CD4-positive, alpha-beta T cell treated with Interleukin-4 for 1 hour (primary cell): ENCODE results near the gene NBEA.
"Not testable (repeated sequence)": the region's sequence is repeated elsewhere in the genome, so short reads cannot be mapped to it uniquely, and the experiment has no call there.

Experiments
- DNase-seq, 2 donors: peaks; one replicate each; pipeline ENCODE4 v3.0.0-alpha.2; 2020 to 2022

NBEA gene

DNA sequence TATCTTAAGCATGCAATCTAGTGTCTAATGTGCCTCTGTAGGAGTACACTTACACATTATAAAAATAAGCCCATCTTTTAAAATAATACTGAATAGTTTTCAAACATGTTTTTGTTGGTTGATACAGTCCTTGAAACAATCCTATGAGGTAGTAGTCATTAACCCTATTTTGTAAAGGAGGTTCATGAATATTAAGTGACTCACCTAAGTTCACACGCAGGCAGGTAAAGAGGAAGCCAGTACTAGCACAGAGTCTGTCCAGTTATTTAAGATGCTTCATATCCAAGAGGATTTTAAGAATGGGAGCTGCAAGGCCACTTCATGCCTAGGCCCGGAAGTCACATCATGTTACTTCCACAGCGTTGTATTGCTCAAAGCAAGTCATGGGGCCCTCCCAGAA lies 655.4 kb downstream of the NBEA start:
- DNase-seq, result no peak

DNA sequence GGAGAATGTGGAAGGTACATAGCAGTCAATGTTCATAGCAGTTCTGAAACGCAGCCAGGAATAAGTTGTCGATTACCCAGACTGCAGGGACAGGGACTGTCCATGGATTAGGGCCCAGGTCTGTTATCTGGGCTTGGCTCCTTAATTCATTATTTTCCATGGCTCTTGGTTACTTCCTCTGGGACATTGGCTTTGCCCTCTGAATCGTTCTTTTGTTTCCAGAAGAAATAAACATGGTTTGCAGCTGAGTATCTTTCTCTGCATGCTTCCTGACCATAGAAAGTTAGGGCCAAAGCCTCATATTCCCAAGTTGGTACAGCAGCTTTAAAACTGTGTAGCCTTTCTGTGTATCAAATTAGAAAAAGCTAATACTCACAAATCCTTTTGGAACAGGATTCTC lies 656.2 kb downstream of the NBEA start:
- DNase-seq, result no peak

DNA sequence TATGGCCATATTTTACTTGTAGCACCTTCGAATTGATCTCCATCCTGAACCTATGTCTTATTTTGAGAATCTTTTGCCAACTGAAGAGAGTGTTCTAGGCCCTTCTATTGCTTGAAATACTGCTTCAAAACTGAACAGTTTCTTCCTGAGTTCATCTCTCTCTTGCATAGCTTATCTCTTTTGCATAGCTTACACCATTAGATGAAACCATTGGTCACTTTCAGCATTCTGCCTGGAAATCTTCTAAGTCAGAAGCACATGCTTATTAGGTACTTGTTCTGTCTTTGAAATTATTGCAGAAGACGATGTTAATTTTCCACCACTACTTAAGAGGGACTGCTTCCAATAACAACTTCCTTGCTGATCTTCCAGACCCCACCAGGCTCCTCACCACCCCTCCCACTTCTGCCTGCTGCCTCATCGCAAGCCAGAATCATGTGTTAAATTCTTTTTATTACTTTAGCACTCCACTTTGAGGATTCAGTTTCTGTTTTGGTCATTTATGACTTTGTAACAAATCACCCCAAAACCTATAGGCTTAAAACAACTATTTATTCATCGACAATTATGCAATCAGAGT lies 656.8 kb downstream of the NBEA start:
- DNase-seq, result no peak

DNA sequence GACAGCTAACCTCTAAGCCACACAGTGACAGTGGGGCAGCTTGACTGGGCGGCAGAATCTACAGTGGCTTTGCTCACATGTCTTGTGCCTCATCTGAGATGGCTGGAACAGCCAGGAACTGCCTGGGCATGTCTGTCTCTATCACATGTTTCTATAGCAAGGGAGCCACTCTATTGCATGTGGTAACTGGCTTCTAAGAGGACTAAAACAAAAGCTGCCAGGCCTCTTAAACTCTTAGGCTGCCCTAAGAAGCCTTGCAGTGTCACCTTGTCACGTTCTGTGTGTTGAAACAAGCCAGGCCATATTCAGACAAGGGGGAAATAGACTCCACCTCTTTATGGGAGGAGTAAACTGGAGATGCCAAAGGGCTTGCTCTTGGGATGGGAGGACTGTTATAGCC lies 657.3 kb downstream of the NBEA start:
- DNase-seq, result no peak

DNA sequence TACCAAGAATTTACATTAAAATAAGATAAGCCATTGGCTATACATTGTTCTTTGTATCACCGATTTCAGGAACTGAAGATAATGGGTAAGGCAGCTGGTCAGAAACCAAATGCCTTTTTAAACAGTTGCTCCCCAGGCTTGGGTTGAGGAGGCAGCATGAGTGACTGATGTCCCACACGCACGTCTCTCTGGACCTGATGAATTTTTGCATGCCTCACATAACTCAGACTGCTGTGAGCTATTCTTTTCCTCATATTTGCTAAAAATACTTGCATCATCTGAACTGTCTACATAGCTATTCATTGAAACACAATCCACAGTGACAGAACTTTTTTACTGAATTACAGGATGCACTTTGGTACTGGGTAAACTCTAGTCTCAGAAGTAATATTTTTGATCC lies 658.1 kb downstream of the NBEA start:
- DNase-seq, result no peak

DNA sequence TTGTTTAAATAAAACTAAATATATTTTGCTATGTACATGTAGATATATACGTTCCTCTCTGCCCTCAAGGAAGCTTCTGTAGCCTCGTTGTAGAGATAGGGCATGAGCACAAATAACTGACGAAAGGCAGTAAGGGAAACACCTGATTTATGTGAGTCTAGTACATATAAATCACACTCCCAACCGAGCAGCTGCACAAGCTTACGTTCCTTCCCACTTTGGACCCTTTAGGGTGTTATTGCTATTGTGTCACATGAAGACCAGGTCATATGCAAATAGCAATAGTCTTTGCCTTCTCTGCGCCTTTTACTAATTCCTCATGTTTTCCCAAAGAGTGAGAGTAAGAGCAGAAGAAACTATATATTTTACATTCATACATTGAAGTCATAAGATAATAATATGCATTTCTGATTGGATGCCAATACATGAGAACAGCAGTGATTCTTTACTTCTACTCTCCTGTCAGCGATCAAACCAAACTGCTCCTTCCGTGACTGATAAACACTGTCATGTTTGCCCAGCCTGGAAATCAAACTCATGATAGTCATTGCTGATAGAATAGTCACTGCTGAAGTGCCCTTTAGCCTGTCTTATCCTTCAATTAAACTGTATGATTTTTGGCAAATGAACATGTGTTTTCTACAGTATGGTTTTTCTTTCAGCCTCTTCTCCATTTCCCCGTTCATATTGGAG lies 661.7 kb downstream of the NBEA start:
- DNase-seq, result no peak

DNA sequence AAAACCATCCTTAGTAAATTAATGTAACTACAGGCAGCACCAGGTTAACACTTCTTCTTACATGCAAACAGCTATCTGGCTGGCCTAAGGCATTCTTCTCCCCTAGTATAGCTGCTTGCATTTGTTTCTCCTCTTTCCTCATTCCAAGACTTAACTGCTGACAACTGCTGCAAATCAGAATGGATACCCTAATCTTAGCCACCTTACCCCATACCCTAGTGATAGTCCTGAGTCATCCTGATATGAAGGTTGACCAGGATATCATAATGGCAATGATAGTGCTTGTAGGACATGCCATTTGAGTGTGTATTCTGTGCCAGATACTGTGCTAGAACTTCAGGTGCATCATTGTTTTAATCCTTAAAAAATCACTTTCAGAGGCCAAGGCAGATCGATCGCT lies 672.6 kb downstream of the NBEA start:
- DNase-seq, result no peak

DNA sequence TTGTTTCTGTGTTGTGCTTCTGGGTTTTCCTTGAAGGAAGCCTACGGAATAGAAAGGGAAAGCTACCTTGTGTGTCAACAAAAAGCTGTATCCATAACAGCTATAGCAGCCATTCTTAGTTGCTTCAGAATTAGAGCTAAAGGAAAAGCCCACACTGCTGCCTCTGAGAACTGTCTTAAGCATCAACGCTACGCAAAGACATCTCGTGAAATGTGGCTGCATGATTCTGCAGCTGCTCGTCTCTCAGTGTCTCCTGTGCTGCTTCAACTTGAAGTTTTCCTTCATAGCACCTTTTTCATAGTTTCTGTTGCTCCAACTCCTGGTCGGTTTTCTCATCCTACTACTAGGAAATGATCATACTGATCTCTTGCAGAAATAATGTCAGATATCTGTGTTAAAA lies 675.4 kb downstream of the NBEA start:
- DNase-seq, result no peak

DNA sequence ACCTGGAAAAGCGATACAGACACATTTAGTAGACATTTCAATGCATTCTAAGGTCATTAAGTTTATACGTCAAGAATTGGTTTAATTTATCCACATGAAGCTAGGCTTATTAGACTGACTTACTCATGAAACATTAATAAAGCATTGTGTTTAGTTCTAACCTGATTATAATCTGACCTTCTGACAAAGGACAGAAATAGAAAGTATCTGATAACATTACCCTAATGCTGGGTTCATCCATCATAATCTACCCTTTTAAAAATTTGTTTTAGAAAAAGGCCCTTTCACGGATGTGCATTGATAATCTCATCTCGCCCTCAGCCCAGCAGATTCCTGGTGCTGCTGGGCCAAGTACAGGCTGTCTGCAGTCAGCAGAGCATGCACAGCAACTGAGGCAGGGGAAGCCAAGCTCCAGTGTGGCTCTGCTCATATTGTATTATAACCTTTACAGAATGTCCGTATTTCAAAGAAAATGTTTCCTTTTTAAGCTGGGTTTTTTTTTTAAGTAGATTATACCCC lies 676.6 kb downstream of the NBEA start:
- DNase-seq, result no peak

DNA sequence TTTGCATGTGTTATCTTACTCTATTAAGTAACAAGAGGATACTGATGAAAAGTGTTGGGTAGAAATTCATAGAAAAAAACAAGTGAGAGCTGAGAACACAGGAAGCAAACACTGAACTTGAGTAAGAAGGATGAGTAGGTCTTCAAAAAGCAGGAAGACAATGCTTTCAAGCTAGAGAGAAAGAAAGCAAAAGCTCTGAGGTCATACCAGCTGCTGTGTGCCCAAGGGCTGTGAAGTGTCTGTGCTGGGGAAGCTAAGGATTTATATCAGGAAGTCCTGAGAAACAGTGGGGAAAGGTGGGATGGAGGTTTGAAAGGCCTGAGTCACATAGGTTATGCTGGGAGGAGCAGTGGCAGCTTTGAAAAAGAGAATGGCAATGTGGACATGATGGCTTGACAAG lies 679.9 kb downstream of the NBEA start:
- no peak for DNase-seq

DNA sequence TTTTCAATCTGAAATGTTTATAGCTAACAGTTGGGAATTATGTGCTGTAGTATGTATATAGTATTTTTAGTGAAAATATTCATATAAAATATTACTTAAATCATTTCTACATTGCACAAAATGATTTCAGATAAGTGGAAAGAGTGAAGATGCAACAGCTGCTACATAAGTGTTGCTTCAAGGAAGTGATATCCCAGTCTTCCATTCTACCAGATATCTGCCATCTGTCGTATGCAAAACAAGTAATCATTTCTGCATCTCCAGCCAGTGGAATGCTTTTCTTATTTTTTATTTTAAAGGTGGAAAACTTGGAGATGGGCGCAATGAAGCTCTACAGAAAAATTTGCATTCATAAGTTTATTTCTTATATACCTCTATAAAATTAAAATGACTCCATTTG lies 687.0 kb downstream of the NBEA start:
- DNase-seq, result no peak

DNA sequence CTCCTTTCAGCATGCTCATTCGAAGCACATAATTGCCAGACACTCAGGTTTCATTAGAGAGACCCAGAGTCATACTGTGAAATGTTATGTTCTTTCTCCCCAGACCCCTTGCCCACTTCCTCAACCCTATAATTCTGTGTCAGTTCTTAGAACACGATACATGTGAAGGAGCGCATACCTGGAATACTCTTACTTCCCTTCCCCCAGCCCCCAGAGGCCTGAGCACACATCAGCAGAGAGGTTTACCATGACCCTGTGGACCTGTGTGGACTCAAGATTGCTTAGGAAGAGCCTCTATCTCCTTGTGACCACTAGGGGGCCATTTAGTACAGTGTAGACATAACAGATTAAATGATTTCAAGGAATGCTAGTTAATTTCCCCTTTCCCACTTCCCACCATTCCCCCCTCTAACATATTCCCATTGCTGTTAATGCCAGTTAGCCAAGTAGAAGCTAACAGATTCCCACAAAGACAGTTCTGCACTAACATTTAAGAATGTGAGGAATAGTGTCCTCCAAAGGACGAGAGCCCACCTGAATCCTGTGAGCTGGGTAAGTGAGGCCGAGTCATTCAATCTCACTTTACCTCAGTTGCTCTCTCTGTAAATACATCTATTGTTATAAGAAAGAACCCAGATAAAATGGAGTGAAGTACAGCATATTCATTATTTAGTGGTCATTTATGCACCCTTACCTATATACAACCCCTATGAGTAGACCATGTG lies 688.6 kb downstream of the NBEA start:
- no peak for DNase-seq

DNA sequence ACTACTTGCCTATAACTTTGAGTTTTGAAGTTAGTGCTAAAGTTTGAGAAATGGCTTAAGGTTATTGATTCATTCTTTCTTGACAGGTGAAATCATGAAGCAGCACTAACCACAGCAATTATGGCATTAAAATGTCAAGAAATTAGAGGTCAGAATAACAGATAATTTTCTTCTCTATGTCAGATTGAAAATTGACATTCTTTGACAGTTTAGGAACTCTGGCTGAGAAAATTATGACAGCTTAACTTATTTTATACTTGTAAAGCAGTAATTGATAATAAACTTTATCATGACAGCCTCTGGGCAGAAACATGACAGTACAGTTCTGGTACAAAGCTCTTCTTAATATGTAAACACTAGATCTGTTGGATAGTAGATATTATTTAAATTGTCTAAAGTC lies 689.6 kb downstream of the NBEA start:
- no peak for DNase-seq

DNA sequence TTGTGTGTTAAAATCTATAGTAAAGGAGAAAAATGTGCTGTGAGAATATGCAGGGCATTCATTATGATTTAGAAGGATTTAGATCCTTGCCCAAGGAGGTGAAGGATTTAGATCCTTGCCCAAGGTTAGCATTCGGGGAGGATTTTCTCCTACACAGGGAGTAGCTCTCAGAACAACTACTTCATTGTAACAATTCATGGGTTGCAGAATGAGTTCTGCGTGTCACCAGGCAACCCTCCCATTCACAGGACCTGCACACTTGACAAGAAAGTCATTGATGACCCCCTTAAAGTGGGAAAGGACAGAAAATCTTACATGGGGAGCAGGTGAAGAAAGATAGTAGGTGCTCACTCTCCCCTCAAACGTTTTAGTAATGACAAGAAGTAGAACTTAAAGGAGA lies 701.6 kb downstream of the NBEA start:
- DNase-seq, result no peak

DNA sequence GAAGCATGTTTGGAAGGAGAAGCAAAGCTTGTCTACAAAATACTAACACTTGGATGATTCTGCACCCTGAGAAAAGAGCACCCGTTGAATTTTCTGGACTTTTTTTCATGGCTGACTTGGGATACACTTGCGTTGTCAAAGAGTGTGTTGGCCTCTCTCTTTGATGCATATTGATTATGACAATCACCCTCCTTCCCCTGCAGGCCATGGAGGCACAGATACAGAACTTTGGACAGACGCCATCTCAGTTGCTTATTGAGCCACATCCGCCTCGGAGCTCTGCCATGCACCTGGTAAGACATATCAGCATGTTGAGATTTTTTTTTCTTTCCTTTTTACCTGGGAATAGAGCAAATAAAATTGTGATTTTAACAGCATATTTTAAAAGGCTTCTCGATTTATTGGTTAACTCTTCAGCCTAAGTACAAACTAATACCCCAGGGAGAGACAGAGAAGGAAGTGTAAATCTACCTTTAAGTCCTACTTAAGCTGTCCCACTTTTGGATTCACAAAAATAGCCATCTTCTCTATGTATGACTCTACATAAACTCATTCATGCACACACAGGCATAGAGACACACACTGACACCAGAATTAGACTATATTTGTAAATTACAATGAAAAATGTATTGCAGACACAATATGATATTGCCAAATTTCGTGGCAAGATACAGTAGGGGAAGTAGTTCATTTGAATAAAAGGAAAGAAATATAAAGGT lies 704.1 kb downstream of the NBEA start:
- no peak for DNase-seq

DNA sequence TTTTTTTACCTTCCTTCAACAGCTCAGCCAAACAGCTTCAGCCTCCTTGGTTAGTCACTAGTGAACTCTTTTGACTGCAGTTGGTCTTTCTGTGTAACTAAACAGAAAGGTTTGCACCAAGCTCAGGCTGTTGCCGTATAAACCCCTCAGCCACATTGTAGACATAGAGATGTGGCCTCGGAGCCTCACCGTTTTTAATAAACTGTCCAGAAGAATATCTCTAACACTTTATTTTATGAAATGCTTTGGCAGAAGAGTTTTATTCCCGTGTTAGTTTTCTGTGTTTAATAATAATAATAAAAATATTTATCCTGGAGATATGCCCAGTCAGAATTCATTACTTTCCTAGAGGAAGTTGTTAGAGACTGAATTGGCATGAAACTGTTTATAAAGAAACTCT lies 706.1 kb downstream of the NBEA start:
- DNase-seq, result no peak

DNA sequence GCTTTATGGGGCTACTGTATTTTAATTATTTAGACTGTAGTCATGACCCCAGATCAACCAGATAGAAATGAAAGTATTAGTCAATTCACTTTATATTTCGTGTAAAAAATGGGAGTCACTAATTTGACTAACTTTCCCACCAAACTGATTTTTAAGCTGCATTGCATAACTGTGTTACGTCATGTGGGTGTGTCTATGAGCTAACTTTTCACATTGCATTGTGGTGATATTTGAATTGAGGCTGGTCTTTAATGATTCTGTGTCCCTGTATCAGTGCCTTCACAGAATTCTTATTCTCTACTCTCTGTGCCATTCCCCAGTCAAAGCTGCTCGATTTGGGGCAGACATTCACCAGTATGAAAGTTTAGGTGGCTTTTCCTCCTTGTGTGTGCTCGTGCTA lies 707.1 kb downstream of the NBEA start:
- DNase-seq, result no peak

DNA sequence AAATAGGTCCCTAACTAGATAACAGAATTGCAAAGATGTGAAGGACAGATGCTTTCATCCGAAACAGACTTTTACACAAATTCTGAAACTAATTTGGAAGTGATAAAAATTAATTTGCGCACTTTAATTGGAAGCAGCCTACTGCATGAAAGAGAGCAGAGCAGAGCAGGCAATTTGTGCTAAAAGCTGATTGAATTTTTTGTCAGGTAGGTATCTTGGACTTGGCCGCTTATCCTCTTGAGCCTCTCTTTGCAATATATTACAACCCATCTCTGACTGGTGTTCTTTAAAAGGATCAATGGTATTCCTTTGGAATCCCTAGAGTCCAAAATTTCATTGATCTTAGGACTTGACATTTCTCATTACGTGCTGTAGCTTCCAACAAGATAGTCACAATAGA lies 717.7 kb downstream of the NBEA start:
- DNase-seq, result no peak

DNA sequence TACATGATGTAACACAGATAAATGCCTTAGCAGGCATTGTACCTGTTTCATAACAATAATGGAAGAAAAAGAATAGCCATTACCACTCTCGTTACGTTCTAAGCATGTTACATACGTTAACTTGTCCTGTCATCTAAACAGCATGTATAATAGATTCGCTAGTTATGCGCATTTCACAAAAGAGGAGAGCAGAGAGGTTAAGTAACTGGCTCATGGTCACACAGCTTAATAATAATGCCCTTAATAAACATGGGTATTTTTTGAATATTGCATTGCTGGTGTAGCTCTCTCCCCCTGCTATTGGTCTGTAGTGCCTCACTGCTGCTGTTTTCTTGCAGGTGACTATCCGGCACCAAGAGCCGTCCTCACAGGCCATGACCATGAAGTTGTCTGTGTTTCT lies 722.7 kb downstream of the NBEA start:
- no peak for DNase-seq

DNA sequence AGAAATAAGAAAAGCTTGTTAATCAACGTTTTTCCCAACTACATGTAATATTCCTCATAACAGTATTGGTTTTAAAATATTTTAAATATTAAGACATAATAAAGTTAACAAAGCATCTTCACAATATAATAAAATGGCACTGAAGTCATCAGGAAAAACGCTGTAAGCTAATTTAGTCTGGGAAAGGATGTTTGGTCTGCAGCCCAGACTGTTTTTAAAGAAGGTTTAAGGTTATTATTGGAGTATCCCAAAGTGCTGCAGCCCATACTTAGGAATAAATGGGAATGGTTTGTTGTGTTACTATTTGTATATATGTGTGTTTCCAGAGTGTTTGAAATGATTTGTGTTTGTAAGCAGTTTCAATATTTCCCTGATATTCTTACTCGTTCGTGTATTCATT lies 727.3 kb downstream of the NBEA start:
- no peak for DNase-seq

DNA sequence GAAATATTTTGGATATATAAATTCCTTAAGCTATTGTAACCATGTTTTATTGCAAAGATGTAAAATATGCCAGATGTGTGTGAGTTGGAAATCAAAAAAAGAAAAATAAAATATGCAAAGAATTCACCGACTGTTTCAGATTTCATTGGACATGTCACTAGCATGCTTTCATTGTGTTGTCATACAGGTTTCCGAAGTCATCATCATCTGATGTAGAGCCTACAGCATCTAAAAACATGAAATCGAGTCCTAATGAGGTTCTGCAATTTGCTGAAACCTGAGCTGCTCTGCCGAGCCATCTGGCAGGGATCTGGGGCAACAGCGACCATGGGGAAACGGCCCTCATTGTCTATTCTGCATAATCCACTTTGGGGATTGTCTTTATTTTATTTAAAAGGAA lies 730.5 kb downstream of the NBEA start:
- no peak for DNase-seq

DNA sequence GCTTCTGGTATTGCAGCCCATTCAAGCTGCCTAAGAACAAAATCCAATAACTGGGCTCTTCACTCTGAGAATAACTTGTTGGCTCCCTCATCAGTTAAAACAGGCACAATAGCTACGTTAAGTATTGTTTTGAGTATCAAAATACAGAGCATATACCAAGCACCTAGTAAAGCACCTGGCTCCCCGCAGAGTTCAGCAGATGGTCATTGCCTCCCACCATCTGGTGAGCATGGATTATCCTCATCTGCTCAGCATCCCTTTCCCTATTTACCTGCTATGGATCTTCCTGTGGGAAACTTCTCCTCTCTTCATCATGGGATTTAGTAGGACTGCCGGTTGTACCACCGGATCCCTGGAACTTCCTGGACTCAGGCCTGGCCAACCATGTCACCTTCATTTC lies 733.6 kb downstream of the NBEA start:
- DNase-seq, result no peak

DNA sequence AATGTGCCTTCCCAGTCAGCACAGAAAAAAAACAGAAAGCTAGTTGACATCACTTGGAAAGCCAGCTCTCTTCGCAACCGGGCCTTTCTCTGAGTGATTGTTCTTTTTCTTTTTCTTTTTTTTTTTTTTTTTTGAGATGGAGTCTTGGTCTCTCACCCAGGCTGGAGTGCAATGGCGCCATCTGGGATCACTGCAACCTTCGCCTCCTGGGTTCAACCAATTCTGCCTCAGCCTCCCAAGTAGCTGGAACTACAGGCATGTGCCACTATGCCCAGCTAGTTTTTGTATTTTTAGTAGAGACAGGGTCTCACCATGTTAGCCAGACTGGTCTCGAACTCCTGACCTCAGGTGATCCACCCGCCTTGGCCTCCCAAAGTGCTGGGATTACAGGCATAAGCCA lies 735.8 kb downstream of the NBEA start:
- DNase-seq, result not testable (repeated sequence)

DNA sequence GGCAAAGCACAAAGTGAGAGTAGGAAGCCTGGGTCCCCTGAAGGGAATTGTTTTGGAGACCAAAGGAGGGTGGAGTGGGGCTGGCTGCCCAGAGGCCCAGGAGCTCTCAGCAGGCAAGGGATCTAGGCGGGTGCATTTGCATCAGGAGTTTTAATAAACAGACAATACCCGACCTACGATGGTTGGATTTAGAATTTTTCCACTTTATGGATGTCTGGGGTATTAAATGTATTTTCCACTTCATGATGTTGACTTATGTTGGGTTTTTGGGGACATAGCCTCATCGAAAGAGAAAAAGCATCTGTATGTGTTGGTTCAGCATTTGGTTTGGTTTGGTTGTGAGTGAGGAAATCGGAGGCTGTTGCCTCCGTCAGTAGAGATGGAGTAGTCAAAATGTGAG lies 739.6 kb downstream of the NBEA start:
- DNase-seq, result no peak
